K562 (cell line): Measurements from ENCODE around the gene VPS11. TPM values are rescaled to one million over a fixed set of nuclear protein-coding genes. Genes with fewer than 3 reads are reported as not detected.
A peak's percentile ranks its signal among the peaks of the same experiment; 100 is the strongest.

Experiments
- E2F1 ChIP-seq: sonication (generic); formaldehyde crosslinking; IDR thresholded peaks from 2 replicates; pipeline ENCODE4 v1.8.1; 2023; ENCODE audit warnings: mild to moderate bottlenecking, missing genetic modification reagents, moderate library complexity
- ELF2 ChIP-seq: fragments of 250-450 bp; sonication (Bioruptor Pico); IDR thresholded peaks from 2 replicates; pipeline ENCODE4 v1.5.0; 2021; ENCODE audit warnings: mild to moderate bottlenecking
- EP300 ChIP-seq: IDR thresholded peaks from 2 replicates; pipeline ENCODE4 v1.6.1; 2012; ENCODE audit warnings: low read length, improper control_type of control experiment
- LARP7 ChIP-seq: fragments of 450-650 bp; IDR thresholded peaks from 2 replicates; pipeline ENCODE4 v1.6.1; 2016
- MEIS2 ChIP-seq: fragments of 450-650 bp; IDR thresholded peaks from 2 replicates; pipeline ENCODE4 v1.6.1; 2014; ENCODE audit warnings: mild to moderate bottlenecking; ENCODE audit not compliant: partially characterized antibody
- NCOA6 ChIP-seq: fragments of 450-650 bp; IDR thresholded peaks from 2 replicates; pipeline ENCODE4 v1.6.1; 2017; ENCODE audit warnings: mild to moderate bottlenecking
- NFRKB ChIP-seq: fragments of 450-650 bp; IDR thresholded peaks from 2 replicates; pipeline ENCODE4 v1.6.1; 2016; ENCODE audit warnings: low read depth
- NKRF ChIP-seq: fragments of 450-650 bp; IDR thresholded peaks from 2 replicates; pipeline ENCODE4 v1.6.1; 2016; ENCODE audit warnings: borderline replicate concordance
- PML ChIP-seq: IDR thresholded peaks from 2 replicates; pipeline ENCODE4 v1.6.1; 2012; ENCODE audit warnings: low read length, inconsistent platforms
- PRMT5 ChIP-seq: sonication (generic); formaldehyde crosslinking; IDR thresholded peaks from 2 replicates; pipeline ENCODE4 v1.5.0; 2020; ENCODE audit warnings: missing genetic modification reagents
- RBM15 ChIP-seq: fragments of 200-400 bp; formaldehyde crosslinking; IDR thresholded peaks from 2 replicates; pipeline ENCODE4 v1.6.1; 2018; ENCODE audit warnings: mild to moderate bottlenecking, low read length, moderate library complexity; ENCODE audit not compliant: insufficient read depth
- RBM22 ChIP-seq: fragments of 200-400 bp; formaldehyde crosslinking; IDR thresholded peaks from 2 replicates; pipeline ENCODE4 v1.6.1; 2018; ENCODE audit warnings: low read length, low read depth; ENCODE audit not compliant: poor library complexity, severe bottlenecking
- RBM34 ChIP-seq: fragments of 200-400 bp; formaldehyde crosslinking; IDR thresholded peaks from 2 replicates; pipeline ENCODE4 v1.6.1; 2018; ENCODE audit warnings: low read length, borderline replicate concordance; ENCODE audit not compliant: insufficient read depth
- TEAD2 ChIP-seq: fragments of 450-650 bp; IDR thresholded peaks from 2 replicates; pipeline ENCODE4 v1.6.1; 2016; ENCODE audit warnings: missing genetic modification characterization, control low read depth, missing compliant biosample characterization
- TFAM ChIP-seq: fragments of 250-450 bp; sonication (Bioruptor Pico); conservative IDR thresholded peaks from 2 replicates; pipeline ENCODE4 v1.5.0; 2021; ENCODE audit warnings: mild to moderate bottlenecking, moderate library complexity
- TOE1 ChIP-seq, 2 experiments: fragments of 450-650 bp in 1 of 2; sonication (generic) in 1 of 2; formaldehyde crosslinking in 1 of 2; IDR thresholded peaks; 2 replicates each; pipeline versions ENCODE4 v1.7.1 to v1.8.0; 2016 to 2022; ENCODE audit warnings: borderline replicate concordance in 2 of 2, mild to moderate bottlenecking in 2 of 2, antibody characterized with exemption in 1 of 2, inconsistent platforms in 1 of 2, low read depth in 1 of 2, missing genetic modification reagents in 1 of 2, moderate library complexity in 1 of 2
- ZBTB12 ChIP-seq: fragments of 250-450 bp; sonication (Bioruptor Pico); IDR thresholded peaks from 2 replicates; pipeline ENCODE4 v1.4.0; 2020
- ZNF384 ChIP-seq: IDR thresholded peaks from 2 replicates; pipeline ENCODE4 v1.6.1; 2012; ENCODE audit warnings: low read depth, low read length, improper control_type of control experiment
- ZNF766 ChIP-seq: fragments of 200-800 bp; sonication (Bioruptor generic); conservative IDR thresholded peaks from 2 replicates; pipeline ENCODE4 v1.6.1; 2016; ENCODE audit warnings: missing genetic modification characterization, missing compliant biosample characterization
- ZNF778 ChIP-seq: fragments of 450-650 bp; formaldehyde crosslinking; IDR thresholded peaks from 2 replicates; pipeline ENCODE4 v1.4.0; 2020; ENCODE audit warnings: mild to moderate bottlenecking, moderate library complexity
- polyA plus RNA-seq, 8 experiments: library from polyadenylated mRNA; depleted of rRNA in 4 of 8; stranded (reverse) in 5 of 8; unstranded in 3 of 8; fragments of >200 nt; fragmentation: Nextera tagmentation in 2 of 8; fragmentation: Illumina TruSeq in 1 of 8; extraction: Ambion mirVana in 2 of 8; extraction: Trizol in 1 of 8; gene quantifications; 2 replicates each; pipeline versions ENCODE4 v1.2.1 to v1.2.3, GENCODE V29; 2011 to 2014; ENCODE audit warnings: inconsistent platforms in 1 of 8, missing spikeins in 1 of 8
- total RNA-seq, 7 experiments: library from RNA; depleted of rRNA in 6 of 7; stranded (reverse); fragments of >200 nt in 6 of 7; fragmentation: Illumina TruSeq in 2 of 7; extraction: Trizol in 2 of 7; gene quantifications; 2 replicates each; pipeline versions ENCODE4 v1.2.1 to v1.2.3, GENCODE V29; 2011 to 2021; ENCODE audit warnings: low replicate concordance in 1 of 7
- TF ChIP-seq, protein P1 (sequence below): sonication (generic); IDR thresholded peaks from 2 replicates; pipeline ENCODE4 v1.6.1; 2016
- TF ChIP-seq, protein P2 (sequence below): sonication (generic); formaldehyde crosslinking; IDR thresholded peaks from 2 replicates; pipeline ENCODE4 v1.8.1; 2022; ENCODE audit warnings: missing genetic modification reagents

The VPS11 gene
- total and polyA plus RNA-seq, 9 of the 15 experiments (the other 6 are each of a cell fraction or from before 2014, with no cell fraction given), result 14.1 to 35.5 (median 27.5) TPM

DNA sequence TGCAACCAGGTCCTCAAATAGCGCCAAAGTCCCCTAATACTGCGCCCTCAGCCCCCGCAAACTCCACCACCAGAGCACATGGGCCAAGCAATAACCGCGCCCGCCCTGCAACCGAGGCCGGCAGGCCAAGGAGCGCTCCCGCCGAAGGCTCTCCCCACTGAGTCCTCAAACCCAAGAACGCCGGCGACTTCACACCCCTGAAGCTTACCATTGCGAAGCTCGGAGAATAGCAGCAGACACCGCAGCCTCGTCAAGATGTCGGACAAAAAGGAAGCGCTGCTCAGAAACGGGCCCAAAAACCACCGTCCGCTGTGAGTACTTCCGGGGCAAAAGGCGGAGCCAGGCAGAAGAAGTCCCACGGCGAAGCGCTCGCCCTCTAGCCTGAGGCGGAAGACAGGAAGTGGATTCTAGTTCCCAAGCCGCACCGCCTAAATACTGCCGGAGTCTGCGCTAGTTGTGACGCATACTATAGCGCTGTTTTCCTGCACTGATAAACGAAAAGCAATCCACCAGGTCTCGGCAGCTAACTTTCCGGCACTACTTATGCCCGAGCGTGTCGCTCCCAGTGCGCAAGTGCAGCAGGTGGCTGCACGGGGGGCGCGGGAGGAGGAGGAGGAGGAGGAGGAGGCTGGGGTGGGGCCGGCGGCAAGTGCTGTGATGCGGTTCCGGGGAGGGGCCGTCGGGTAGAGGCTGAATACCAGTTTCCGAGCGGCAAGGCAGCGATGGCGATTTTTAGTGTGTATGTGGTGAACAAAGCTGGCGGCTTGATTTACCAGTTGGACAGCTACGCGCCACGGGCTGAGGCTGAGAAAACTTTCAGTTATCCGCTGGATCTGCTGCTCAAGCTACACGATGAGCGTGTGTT, 49.3 kb upstream of the VPS11 start, which contains the start of the genes RPS25 and TRAPPC4 (continued):
- TF ChIP-seq NKRF (peak; percentile 92), ZBTB12 (CRISPR knock-in tag) (peak; percentile 54), E2F1 (CRISPR knock-in tag) (peak; percentile 53), ELF2 (CRISPR knock-in tag) (peak; percentile 86), MEIS2 (peak; percentile 33), ZNF778 (CRISPR knock-in tag) (no peak), RBM15 (no peak), TEAD2 (no peak), RBM22 (peak; percentile 50), RBM34 (no peak), PML (peak; percentile 83), ZNF766 (CRISPR knock-in tag) (no peak), TOE1 (IDR thresholded peaks at IDR 0.05; ENCODE audit: borderline replicate concordance) (peak; percentile 63; the same call in 1 of the 2 replicates), TOE1 (CRISPR knock-in tag; IDR thresholded peaks at IDR 0.05; ENCODE audit: borderline replicate concordance, low read depth) (0 out of 2 replicates have a peak, but pooled peaks have one; percentile 75), NFRKB (peak; percentile 74), EP300 (0 out of 2 replicates have a peak, but pooled peaks have one; percentile 2), NCOA6 (no peak), PRMT5 (CRISPR knock-in tag) (no peak), LARP7 (no peak), ZNF384 (0 out of 2 replicates have a peak, but pooled peaks have one; percentile 4), TFAM (CRISPR knock-in tag) (no peak)
- TF ChIP-seq, protein P1, sequence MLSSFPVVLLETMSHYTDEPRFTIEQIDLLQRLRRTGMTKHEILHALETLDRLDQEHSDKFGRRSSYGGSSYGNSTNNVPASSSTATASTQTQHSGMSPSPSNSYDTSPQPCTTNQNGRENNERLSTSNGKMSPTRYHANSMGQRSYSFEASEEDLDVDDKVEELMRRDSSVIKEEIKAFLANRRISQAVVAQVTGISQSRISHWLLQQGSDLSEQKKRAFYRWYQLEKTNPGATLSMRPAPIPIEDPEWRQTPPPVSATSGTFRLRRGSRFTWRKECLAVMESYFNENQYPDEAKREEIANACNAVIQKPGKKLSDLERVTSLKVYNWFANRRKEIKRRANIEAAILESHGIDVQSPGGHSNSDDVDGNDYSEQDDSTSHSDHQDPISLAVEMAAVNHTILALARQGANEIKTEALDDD, result peak; percentile 35; the same call in 1 of the 2 replicates
- TF ChIP-seq, protein P2, sequence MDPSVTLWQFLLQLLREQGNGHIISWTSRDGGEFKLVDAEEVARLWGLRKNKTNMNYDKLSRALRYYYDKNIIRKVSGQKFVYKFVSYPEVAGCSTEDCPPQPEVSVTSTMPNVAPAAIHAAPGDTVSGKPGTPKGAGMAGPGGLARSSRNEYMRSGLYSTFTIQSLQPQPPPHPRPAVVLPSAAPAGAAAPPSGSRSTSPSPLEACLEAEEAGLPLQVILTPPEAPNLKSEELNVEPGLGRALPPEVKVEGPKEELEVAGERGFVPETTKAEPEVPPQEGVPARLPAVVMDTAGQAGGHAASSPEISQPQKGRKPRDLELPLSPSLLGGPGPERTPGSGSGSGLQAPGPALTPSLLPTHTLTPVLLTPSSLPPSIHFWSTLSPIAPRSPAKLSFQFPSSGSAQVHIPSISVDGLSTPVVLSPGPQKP (CRISPR knock-in tag), result no peak
